GM18873 (cell line): ENCODE data around the gene CSMD2.

Experiments
- ATAC-seq: cut with Tn5 transposase; IDR thresholded peaks from one replicate; pipeline ENCODE4 v1.9.1; 2021; ENCODE audit warnings: mild to moderate bottlenecking, moderate library complexity, moderate number of reproducible peaks; ENCODE audit not compliant: unreplicated experiment, low FRiP score

Gene CSMD2

DNA sequence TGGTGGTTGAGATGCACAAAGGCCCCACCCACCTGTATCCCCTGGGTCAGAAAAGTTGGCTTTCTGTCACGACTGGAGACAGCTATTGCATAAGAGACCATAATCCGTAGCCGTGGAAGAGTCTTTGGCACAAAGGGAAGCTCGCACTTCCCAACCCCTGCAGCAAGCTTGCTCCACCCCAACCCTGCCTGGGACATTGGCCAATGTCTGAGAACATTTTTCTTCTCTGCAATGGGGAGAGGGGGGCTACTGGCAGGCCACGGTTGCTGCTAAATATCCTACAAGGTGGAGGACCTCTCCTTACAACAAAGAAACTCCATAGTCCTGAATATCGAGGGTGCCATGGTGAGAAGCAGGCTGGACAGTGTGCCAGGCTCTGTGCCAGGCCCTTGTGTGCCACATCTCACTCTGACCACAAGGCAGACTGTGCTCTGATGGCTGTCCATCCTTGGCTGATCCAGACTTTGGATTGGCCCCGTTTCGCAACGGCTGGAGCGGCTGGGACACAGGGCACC is 104.1 kb downstream of the CSMD2 start:
- no peak for ATAC-seq

DNA sequence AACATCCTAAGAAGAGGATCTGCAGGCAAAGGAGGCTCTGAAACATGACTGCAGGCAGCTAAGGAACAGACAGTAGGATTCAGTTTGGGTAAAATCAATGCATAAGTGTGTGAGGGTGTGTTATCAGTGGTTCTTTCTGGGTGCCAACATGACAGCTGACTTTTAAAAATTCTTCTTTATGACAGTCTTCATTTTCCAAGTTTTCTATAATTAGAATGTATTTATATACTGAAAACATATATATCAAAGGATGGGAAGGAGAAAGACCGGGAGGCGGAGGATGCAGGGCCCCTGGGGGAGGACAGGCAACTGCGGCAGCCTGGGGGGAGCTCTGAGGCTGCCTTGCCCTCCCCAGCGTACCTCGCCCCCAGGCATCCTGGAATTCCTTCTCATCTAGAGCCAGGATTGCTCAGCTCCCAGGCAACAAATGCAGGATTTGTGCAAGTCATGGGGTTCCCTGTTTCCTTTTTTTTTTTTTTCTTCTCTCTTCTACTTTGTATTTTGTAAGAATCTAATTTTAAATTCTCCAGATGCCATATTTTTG is 104.8 kb downstream of the CSMD2 start:
- ATAC-seq = no peak

DNA sequence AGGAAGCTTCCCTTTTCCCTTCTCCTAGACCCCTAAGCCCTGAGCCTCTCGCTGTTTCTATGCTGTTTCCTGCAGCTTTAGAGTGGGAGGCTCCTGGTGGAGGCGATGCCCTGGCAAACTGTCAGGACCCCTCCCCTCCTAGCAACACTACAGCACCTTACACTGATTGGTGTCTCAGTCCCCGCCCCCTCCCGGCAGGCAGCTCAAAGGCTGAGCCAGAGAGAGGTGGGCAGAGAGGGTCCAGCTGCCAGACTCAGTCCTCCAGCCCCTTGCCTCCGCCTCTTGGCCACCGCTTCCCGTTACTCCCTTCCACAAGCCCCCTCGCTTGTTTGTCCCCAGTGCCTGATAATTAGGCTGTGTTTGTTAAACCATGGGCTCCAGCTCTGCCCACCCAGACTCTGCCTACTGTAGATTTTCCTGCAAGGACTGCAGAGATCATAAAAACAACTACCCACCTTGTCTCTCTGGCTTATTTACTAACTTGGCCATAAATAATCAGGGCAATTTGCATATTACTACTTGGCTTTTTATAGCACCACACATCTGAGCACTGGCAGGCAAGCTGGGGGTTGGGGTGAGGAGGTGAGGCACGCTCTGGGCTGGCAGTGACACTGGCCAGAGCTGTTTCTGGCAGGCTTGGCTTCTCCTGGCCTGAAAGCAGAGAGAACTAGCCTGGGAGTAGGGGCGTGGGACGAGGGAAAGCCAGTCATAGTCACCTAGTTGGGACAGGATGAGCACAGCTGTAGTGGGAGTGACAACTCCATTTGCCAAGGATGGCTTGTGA is 107.5 kb downstream of the CSMD2 start:
- ATAC-seq = no peak

DNA sequence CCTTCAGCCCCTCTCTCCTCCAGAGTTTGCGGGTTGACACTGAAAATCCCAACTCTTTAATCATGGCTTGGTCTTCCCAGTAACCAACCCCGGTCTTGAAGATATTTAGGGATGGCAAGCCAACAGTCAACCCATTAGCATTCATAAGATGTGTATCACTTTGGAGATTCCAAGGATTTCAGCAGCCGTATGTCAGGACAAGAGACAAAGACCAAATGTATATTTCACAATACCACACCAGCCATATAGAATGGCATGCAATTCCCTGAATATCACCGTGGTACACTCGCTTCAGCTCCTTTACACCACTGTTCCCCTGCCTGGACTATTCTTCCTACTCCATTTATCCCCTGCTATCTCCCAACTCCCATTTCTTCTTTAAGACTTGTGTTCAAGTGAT is 109.2 kb downstream of the CSMD2 start:
- ATAC-seq = no peak

DNA sequence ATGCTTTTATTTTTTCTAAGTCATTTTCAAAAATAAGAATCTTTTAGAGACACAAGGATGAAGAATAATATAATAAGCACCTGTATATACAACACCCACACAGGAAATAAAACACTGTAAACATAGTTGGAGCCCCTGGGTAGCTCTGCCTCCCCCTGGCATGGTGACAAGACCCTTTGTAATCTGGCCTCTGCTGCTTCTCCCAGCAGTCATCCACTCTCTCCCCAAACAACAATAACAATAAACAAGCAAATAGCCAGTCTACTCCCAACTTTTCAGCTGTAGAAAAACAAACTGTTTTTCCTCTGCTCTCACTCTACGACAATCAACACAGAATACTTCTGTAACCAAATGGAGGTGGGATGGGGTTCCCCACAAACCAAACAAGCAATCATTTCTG is 110.1 kb downstream of the CSMD2 start:
- ATAC-seq = no peak

DNA sequence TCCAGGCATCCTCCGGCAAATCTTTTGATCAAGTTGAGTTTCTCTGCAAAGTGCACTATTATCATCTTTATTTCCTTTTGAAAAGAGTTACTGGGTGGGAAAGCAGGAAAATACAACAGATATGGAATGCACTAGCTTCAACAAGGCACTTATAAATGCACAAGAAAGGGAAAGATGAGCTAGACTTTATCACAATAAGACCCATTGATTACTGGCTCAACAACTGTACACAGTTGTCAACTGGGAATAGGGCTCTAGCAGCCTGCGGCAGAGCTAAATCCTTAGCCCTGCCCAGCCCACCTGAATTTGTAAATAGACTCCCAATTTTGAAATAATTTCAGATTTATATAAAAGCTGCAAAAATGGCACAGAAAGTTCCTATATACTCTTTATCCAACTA is 111.4 kb downstream of the CSMD2 start:
- no peak for ATAC-seq

DNA sequence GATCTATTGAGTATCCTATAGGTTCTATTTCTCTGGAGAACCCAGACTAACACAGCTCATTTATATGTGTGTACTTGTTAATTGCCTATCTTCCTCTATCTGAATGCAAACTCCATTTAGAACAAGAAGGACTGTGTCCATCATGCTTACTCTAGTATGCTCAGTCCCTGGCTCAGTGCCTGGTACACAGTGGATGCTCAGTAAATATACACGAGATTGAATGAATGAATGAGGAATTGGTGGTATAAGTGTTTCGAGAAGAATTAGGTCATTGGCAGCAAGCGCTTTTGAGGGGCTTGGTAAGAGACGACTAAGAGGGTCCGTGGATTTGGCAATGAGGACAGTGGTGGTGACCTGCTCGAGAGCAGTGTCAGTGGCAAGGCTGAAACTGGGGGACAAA is 112.5 kb downstream of the CSMD2 start:
- no peak for ATAC-seq

DNA sequence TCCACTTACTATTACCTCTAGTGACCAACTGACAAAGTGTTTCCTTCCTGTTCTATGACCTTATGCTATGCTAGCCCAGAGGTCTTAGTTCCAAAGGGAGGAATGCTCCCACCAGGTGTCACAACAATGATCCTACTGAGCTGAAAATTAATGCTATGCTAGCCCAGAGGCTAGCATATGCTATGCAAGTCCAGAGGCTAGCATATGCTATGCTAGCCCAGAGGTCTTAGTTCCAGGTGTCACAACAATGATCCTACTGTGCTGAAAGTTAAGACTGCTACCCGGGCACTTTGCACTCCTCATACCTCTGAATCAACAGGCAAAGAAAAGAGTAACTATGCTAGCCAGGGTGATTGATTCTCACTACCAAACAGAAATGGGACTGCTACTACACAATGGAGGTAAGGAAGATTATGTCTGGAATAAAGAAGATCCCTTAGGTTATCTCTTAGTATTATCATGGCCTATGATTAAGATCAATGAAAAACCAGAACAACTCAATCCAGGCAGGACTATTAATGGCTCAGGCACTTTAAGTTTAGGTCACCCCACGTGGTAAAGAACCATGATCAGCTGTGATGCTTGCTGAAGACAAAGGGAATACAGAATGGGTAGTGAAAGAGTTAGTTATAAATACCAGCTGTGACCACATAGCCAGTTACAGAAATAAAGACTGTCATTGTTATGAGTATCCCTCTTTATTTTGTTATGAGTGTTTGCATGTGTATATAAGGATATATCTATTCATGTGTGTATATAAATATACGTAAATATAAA is 114.1 kb downstream of the CSMD2 start:
- ATAC-seq = no peak

DNA sequence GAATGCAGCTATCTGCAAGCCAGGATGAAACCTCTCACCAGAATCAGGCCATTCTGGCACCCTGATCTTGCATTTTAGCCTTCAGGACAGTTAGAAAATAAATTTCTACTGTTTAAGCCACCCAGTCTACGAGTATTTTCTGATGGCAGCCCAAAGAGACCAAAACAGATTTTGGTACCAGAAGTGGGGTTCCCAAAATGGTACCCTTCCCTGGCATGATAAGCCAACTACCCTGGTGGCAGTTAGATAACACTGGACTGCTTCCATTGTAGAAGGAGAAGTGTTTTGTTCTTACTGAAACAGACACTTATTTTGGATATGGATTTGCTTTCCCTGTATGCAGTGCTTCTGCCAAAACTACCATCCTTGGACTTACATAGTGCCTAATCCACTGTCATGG is 115.0 kb downstream of the CSMD2 start:
- no peak for ATAC-seq

DNA sequence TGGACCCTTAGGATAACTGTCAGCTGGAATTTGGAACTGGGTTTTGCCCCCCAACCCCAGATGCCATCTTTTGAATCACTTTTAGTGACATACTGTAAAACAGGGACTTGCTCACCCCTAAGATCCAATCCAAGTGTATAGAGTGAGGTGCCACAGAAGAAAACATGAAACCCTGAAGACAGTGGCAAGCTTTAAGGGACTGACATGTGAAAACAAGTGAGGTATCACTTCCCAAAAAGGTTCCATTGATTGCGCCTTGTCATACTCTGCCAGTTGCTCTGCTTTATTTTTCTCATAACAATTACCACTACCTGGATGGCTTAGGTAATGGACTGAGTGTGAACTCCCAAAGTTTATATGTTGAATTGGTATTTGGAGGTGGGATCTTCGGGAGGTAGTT is 115.6 kb downstream of the CSMD2 start:
- ATAC-seq = no peak

DNA sequence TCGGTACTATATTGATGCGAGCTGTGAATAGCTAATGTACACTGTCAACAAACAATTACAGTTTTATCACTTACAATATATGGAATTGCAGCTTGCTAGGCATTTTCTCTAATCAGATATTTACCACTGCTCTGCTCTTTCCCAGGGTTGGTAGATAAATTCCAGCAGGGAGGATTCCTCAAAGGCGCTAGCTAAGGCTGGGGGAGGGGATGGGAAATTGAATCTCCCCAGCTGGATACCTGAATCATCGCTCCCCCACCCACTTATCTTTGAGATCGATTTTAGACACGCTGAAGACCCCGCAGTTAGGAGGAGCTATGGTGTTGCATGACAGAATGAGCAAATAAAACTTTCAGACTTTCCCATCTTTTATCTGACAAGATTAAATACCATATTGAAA is 127.2 kb downstream of the CSMD2 start:
- ATAC-seq = no peak

DNA sequence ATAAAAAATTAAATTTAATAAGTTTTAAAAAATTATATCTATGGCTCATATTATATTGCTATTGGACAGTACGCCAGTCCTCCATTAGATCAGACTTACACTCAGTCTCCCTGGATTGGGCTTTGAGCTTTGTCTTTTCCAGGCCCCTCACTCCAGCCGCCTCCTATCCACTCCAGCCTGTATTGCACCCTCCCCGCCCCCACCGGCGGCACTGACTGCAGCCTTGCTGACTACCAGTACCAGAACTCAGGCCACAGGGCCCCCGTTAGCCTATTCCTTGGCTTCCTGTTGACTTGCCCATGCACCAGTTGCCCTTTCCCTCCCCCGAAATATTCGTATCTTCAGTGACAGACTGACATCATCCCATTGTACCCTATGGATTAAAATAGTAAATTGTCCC is 127.9 kb downstream of the CSMD2 start:
- ATAC-seq = no peak

DNA sequence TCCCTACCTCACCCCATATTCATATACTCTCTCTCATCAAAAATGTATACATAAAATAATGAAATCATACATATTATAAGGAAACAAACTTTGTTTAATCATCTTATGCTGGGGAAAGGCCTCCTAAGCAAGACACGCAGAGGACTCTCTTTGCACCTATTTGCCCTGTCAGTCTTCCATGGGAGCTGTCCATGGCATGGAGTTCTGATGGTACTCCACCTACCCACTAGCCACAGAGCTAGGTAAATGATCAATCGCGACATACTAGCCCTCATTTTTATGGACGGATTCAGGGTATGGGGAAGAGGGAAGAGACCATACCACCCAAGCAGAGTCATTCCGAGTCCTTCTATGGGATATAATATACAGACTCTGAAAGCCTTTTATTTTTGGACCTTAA is 131.0 kb downstream of the CSMD2 start:
- ATAC-seq = no peak

DNA sequence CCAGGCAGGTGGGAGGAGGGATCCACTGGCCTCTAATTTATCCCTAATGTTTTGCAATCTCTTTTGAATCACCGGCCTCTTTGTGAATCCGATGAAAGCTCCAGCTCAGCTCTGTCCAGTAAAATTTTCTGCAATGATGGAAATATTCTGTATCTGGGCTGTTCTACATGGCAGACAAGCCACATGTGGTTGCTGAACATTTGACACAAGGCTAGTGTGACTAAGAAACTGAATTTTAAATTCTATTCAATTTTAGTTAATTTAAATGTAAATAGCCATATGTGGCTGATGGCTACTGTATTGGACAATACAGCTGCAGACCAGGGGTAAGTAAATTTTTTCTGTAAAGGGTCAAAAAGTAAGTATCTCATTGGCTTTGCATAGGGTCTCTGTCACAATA is 135.1 kb downstream of the CSMD2 start:
- ATAC-seq = no peak

DNA sequence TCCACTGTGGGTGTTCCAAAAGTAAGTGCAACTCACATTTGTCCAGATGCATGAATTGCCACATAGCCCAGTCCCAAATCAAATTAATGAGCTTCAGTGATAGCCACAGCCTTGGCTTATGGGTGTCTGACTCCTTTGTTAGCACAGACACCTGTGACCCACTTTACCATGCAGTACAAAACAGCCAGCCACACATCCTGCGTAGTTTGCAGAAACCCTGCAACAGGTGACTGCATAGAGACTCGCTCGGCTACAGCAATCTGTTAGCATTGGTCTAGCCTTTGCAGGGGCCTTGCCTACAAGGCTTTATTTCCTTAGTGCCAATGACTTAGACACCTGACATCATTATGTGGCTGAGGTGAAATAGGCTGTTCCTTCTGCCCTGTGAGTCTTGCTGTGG is 135.5 kb downstream of the CSMD2 start:
- no peak for ATAC-seq

DNA sequence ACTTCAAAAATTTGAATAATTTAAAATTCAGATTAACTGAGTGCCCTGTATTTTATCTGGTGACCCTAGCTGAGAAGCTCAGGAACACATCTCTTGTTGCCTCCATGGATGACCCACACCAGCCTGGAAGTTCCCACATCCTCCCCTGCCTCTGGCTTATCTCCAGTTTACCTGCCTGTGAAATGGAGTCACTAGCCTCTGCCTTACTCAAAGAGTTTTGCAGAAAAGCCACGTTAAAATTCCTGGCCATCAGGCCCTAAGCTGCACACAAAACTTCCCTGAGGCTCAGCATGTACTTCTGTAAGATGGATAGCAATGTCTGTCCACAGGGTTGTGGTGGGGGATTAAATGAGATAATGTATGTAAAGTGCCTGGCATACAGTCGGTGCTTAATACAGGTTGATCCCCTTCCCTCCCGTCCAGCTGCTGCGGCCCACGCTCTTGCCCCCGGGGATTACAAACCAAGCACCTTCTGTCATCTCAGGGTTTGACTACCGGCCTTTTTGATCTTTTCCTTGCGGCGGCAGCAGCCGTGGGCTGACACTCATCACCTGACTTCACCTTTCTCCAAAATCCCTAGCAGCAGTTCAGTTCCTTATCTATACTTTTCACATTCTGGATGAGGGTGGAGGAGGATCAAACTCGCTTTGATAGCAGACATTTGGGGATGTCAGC is 136.5 kb downstream of the CSMD2 start:
- no peak for ATAC-seq

DNA sequence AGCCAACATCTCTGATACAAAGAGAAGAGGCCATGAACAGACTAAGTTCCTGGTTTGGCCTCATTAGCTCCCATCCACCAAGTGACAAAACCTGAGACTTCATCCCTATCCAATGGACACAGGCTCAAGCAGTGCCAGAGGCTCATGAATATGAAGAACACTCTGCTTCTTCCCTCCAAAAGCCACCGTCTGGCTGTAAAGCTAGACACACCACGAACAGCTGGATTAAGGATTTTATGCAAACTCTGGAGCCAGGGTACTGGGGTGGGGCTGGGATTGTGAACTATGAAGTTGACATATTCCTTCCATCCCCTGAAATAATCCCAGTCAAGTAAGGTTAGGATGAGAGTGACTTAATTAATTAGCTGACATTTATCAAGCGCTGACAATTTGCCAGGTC is 139.4 kb downstream of the CSMD2 start:
- no peak for ATAC-seq

DNA sequence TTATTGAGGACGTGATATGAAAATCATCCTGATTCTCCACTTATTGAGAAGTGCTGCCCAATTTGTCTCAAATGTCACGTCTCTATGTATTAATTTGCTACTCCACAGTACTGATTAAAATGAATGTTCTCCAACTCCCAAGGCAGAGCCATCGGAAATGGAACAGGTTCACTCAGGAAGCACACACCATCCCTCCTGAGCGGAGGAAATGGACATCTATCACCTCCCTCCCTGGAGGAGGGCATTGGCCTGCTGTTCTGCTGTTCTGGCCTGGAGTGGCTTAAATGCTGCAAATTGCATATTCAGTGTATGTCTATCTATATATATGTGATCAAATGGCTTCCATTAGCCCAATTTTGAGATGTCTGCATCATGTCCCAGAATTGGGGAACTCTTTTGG is 140.5 kb downstream of the CSMD2 start:
- no peak for ATAC-seq

DNA sequence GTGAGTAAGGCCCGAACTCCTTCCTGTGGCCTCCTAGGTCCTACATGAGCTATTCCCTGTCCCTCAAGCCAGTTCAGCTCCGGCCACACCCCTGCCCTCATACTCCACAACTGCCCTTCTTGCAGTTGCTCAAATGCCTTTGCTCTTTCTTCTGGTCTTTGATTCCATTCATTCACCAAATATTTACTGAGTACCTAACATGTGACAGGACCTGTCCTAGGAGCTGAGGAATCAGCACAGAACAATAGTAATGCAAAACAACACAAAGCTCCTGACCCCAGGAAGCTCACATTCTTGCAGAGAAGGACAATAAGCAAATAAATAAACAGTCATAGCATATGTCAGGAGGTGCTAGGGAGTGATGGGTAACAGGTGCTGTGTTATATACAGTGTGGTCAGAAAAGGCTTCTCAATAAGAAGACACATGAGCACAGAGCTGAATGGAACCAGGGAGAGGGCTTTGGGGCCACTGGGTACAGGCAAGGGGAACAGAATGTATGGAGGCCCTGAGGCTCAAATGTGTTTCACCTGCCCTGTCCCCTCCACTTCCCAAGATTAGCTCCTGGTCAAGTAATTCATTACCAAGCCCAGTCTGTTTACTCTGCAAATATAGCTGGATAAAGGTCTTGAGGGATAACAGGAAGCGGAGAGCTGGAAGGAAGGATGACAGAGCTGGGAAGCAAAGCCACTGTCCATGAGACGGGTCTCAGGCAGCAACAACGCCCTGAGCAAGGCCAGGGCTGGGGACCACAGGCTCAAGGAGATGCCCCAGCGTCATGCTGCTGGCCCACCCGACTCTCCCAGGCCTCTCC is 145.1 kb downstream of the CSMD2 start:
- no peak for ATAC-seq

DNA sequence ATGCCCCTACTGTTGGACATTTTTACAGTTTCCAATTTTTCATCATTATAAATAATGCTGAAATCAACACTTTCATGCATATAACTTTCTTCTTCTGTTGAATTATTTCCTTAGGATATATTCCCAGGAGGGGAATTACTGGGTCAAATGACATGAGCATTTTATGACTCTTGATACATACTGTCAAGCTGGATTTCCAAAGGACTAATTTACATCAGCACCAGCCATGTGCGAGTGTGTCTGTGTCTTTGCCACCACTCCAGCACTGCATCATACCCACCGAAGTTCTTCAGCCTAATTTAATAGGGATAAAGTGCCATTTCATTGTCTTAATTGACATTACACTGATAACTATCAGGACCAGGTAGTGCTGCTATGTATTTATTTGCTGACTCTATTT is 146.7 kb downstream of the CSMD2 start:
- no peak for ATAC-seq
